HG03571 (cell line): Measurements from ENCODE around the gene CPNE4.
"Not testable (repeated sequence)": the region's sequence is repeated elsewhere in the genome, so short reads cannot be mapped to it uniquely, and the experiment has no call there.

ENCODE experiments used
- ATAC-seq: cut with Tn5 transposase; IDR thresholded peaks from one replicate; pipeline ENCODE4 v1.9.1; 2021; ENCODE audit not compliant: unreplicated experiment

The CPNE4 gene

DNA sequence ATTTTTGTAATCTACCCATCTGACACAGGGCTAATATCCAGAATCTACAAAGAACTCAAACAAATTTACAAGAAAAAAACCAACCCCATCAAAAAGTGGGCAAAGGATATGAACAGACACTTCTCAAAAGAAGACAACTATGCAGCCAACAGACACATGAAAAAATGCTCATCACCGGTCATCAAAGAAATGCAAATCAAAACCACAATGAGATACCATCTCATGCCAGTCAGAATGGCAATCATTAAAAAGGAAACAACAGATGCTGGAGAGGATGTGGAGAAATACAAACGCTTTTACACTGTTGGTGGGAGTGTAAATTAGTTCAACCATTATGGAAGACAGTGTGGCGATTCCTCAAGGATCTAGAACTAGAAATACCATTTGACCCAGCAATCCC is 548.3 kb downstream of the CPNE4 start:
- not testable (repeated sequence) for ATAC-seq

GRCh38 chr3:131485119-131485518 is 549.7 kb downstream of the CPNE4 start:
- ATAC-seq, result no peak

DNA sequence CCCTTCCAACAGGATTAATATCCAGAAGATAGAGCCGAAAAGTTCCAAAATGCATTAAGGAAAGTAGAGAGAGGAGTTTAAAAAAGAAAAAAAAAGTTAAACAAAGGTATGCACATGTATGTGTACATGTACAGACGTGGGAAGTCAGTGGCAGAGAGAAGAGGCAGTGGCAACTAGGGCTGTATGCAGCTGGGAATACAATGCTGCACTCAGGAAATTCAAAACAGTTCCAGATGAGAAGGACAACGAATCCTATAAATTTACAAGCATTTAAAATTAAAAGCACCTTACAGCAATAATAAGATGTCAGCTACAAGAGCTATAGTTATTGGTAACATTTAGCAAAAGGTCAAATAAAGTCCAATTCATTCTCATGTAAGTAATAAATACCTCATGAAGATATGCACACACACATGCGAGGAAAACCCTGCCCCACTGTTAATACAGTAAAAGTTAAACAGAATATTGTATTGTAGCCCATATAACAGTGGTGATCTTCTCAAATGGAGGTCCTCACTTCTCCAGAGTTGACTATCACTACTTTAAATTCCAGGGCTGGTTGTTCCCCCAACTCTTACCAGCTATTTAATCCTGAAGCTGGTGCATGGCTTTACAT is 550.2 kb downstream of the CPNE4 start:
- ATAC-seq, result no peak
